Measurements from ENCODE around the gene DSCAM. TPM values are rescaled to one million over a fixed set of nuclear protein-coding genes. Genes with fewer than 3 reads are reported as not detected.

Gene DSCAM
- total and polyA plus RNA-seq, 2 experiments from 2014 or later: 0.07 TPM; not detected in 1

GRCh38 chr21:40060083-40060677, 786.8 kb downstream of the DSCAM start (continued):
- TF ChIP-seq ZNF462 (CRISPR knock-in tag; IDR thresholded peaks at IDR 0.05): no peak
- TF ChIP-seq JUNB (IDR thresholded peaks at IDR 0.05; ENCODE audit: unreplicated experiment): no peak
- no peak for TF ChIP-seq ZNF331 (CRISPR knock-in tag; IDR thresholded peaks at IDR 0.05; ENCODE audit: low read depth)
- no peak for TF ChIP-seq CREB1 (CRISPR knock-in tag; IDR thresholded peaks at IDR 0.05; ENCODE audit: low read depth)
- TF ChIP-seq EZH2phosphoT487 (IDR thresholded peaks at IDR 0.05; ENCODE audit: unreplicated experiment): no peak
- no peak for TF ChIP-seq ETS1 (IDR thresholded peaks at IDR 0.05)
- no peak for TF ChIP-seq NANOG (IDR thresholded peaks at IDR 0.05; ENCODE audit: borderline replicate concordance)
- TF ChIP-seq POLR2AphosphoS5 (IDR thresholded peaks at IDR 0.05; ENCODE audit: low read depth): no peak
- no peak for TF ChIP-seq CTCF (conservative IDR thresholded peaks at IDR 0.05; ENCODE audit: low read depth in 2 of 2)

Measured in GM23338 (cell line).